Caco-2 (cell line): Measurements from ENCODE around the gene ABCA13. TPM values are rescaled to one million over a fixed set of nuclear protein-coding genes. Genes with fewer than 3 reads are reported as not detected.

Source experiments
- BruUV-seq: library from RNA; stranded (reverse); fragments of 400-500 nt; replicated peaks from 2 replicates; lab custom pipeline; 2021; lab: Mats Ljungman, UMichigan
- CTCF ChIA-PET: fragments of 300-600 bp; sonication (Branson Sonifier 250); formaldehyde crosslinking; loops from one replicate; lab custom pipeline; 2022; ENCODE audit warnings: antibody characterized with exemption; lab: Charles Lee
- POLR2A ChIA-PET: fragments of 300-600 bp; sonication (Branson Sonifier 250); formaldehyde crosslinking; loops from one replicate; lab custom pipeline; 2022; ENCODE audit warnings: antibody characterized with exemption; lab: Charles Lee
- DNase-seq, 2 experiments: peaks; one replicate each; pipeline versions ENCODE4 v3.0.0 to v3.0.0-alpha.2; 2020 to 2022
- H3K27me3 ChIP-seq: replicated peaks from 2 replicates; pipeline ENCODE4 v1.6.0; 2011; ENCODE audit warnings: low read length; ENCODE audit not compliant: control insufficient read depth, insufficient read depth
- H3K36me3 ChIP-seq: 2 replicates; pipeline ENCODE4 v1.5.1; 2011; ENCODE audit warnings: low read length; ENCODE audit not compliant: control insufficient read depth, insufficient read depth
- H3K4me1 ChIP-seq: fragments of 250-450 bp; sonication (Bioruptor Pico); 2 replicates; pipeline ENCODE4 v1.5.1; 2020; ENCODE audit warnings: mild to moderate bottlenecking
- H3K4me3 ChIP-seq: 2 replicates; pipeline ENCODE4 v1.5.1; 2011; ENCODE audit warnings: low read depth, mild to moderate bottlenecking, control low read depth, low read length
- H3K9me3 ChIP-seq: fragments of 250-450 bp; sonication (Bioruptor Pico); 2 replicates; pipeline ENCODE4 v1.5.1; 2020; ENCODE audit warnings: mild to moderate bottlenecking, moderate library complexity
- H3K27ac Mint-ChIP-seq: one replicate; pipeline ENCODE4 v1.8.0; 2022; ENCODE audit warnings: mixed read lengths; ENCODE audit not compliant: unreplicated experiment
- H3K27me3 Mint-ChIP-seq: one replicate; pipeline ENCODE4 v1.8.0; 2022; ENCODE audit warnings: mixed read lengths; ENCODE audit not compliant: insufficient read depth, unreplicated experiment
- H3K36me3 Mint-ChIP-seq: one replicate; pipeline ENCODE4 v1.8.0; 2022; ENCODE audit warnings: mild to moderate bottlenecking, mixed read lengths; ENCODE audit not compliant: insufficient read depth, unreplicated experiment
- H3K4me1 Mint-ChIP-seq: one replicate; pipeline ENCODE4 v1.8.0; 2022; ENCODE audit warnings: low read depth, mixed read lengths; ENCODE audit not compliant: unreplicated experiment
- H3K4me3 Mint-ChIP-seq: one replicate; pipeline ENCODE4 v1.8.0; 2022; ENCODE audit warnings: mild to moderate bottlenecking, moderate library complexity, mixed read lengths; ENCODE audit not compliant: unreplicated experiment
- H3K9me3 Mint-ChIP-seq: one replicate; pipeline ENCODE4 v1.8.0; 2022; ENCODE audit warnings: mixed read lengths; ENCODE audit not compliant: unreplicated experiment
- intact Hi-C: fragments of 100-400 bp; cut with micrococcal nuclease; formaldehyde crosslinking; loops from one replicate; pipeline ENCODE4 v1.10.0; 2022; ENCODE audit not compliant: unreplicated experiment
- total RNA-seq: library from RNA; stranded (reverse); gene quantifications from 2 replicates; pipeline ENCODE4 v1.2.3, GENCODE V29; 2022
- TF ChIP-seq, protein P1 (sequence below), 2 experiments: fragments of 200-600 bp in 1 of 2; IDR thresholded peaks; 1 replicate in 1 of 2; 2 replicates in 1 of 2; pipeline versions ENCODE4 v1.5.1 to v1.8.0; 2011 to 2022; ENCODE audit warnings: antibody characterized with exemption in 1 of 2, control low read depth in 1 of 2, inconsistent platforms in 1 of 2, low read depth in 1 of 2, low read length in 1 of 2, mild to moderate bottlenecking in 1 of 2, moderate library complexity in 1 of 2; ENCODE audit not compliant: insufficient read depth in 1 of 2, severe bottlenecking in 1 of 2, unreplicated experiment in 1 of 2

ABCA13 gene
- total RNA-seq, 1 experiment from 2014 or later = 0.07 TPM

DNA sequence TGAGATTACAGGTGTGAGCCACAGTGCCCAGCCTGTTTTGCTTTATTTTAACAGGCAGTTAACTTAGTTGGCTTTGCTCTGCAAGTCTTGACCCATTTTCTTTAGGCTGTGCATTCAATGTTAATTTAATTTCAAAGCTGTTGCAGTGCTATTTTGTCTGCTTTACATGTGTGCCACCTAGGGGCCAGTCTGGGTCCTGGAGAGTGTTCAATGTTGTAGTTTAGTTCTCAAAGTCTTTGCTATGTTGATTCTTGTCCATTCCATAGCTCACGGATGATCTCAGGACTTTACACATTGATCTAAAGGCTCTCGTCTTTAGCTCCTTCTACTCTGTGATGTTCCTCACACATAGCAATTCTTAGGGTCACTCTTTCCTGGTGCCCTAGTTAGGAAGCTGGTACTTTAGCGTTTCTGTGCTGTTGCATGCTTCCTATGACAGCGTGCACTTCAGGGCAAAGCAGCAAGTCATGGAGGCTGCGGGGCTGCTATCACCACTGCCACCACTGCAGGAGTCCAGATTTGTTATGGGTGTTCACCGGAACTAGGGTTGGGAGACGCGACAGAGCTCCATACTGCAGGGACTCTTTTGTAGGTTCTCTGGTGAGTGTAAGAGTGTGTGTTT is 16.4 kb upstream of the ABCA13 start:
- ChIA-PET CTCF (interaction anchor here (0.6 to 1.4 kb wide), 12 partner anchors 11 to 303 kb away, joined by 3 to 19 read pairs (median 3); partner anchors contain the start of genes C7orf57 and UPP1), POLR2A (no interaction called here)
- DNase-seq = peak; percentile 48 to 70
- Histone ChIP-seq H3K9me3 (no peaks in the 10 kb centered on the region), H3K27me3 (no peaks in the 10 kb centered on the region), H3K36me3 (no peaks in the 10 kb centered on the region), H3K4me3 (no peak overlapping the region), H3K4me1 (no peaks in the 10 kb centered on the region)
- TF ChIP-seq, protein P1, sequence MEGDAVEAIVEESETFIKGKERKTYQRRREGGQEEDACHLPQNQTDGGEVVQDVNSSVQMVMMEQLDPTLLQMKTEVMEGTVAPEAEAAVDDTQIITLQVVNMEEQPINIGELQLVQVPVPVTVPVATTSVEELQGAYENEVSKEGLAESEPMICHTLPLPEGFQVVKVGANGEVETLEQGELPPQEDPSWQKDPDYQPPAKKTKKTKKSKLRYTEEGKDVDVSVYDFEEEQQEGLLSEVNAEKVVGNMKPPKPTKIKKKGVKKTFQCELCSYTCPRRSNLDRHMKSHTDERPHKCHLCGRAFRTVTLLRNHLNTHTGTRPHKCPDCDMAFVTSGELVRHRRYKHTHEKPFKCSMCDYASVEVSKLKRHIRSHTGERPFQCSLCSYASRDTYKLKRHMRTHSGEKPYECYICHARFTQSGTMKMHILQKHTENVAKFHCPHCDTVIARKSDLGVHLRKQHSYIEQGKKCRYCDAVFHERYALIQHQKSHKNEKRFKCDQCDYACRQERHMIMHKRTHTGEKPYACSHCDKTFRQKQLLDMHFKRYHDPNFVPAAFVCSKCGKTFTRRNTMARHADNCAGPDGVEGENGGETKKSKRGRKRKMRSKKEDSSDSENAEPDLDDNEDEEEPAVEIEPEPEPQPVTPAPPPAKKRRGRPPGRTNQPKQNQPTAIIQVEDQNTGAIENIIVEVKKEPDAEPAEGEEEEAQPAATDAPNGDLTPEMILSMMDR (IDR thresholded peaks at IDR 0.05; ENCODE audit: insufficient read depth in 1 of 2, low read depth in 1 of 2, low read length in 1 of 2, severe bottlenecking in 1 of 2, unreplicated experiment in 1 of 2) = peak; percentile 68 to 81
- no peaks in the 10 kb centered on the region for H3K36me3 Mint-ChIP-seq
- intact Hi-C loops = loop anchor here (1.0 to 2.0 kb wide), 5 partner anchors 15 to 210 kb away; partner anchors contain the start of gene UPP1
- H3K27me3 Mint-ChIP-seq = peaks cover 17% of the 10 kb centered on the region
- peaks cover 6% of the 10 kb centered on the region for H3K4me1 Mint-ChIP-seq
- H3K4me3 Mint-ChIP-seq = no peak overlapping the region
- BruUV-seq = no TSS peak
- no peaks in the 10 kb centered on the region for H3K9me3 Mint-ChIP-seq
- H3K27ac Mint-ChIP-seq = no peak overlapping the region

DNA sequence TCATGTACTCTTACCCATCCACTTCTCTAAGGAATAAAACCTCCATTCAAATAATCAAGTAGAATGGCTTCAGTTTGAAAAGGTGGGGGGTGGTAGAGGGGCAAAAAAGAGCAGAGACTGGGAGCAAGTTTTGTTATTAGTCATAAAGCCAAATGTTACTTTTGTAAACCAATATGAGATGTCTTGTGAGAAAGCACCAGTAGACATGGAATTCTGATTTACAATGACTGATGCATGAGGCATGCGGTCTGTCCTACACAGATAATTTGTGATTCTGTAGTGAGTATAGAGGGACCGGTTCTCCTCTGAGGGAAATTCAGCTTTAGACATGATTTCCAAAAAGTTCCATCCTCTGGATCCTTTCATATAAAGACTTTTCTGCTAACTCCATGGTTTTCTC is 12.9 kb upstream of the ABCA13 start:
- no peak overlapping the region for H3K27ac Mint-ChIP-seq
- intact Hi-C loops = no loop called here
- Histone ChIP-seq H3K4me1 (no peaks in the 10 kb centered on the region), H3K9me3 (peaks cover 4% of the 10 kb centered on the region; the same call in 1 of the 2 replicates), H3K4me3 (no peak overlapping the region), H3K27me3 (no peaks in the 10 kb centered on the region), H3K36me3 (no peaks in the 10 kb centered on the region)
- peaks cover 26% of the 10 kb centered on the region for H3K27me3 Mint-ChIP-seq
- TF ChIP-seq, protein P1 (IDR thresholded peaks at IDR 0.05; ENCODE audit: insufficient read depth in 1 of 2, low read depth in 1 of 2, low read length in 1 of 2, severe bottlenecking in 1 of 2, unreplicated experiment in 1 of 2) = no peak
- peaks cover 13% of the 10 kb centered on the region for H3K9me3 Mint-ChIP-seq
- BruUV-seq = no TSS peak
- no peaks in the 10 kb centered on the region for H3K36me3 Mint-ChIP-seq
- H3K4me3 Mint-ChIP-seq = no peak overlapping the region
- peaks cover 6% of the 10 kb centered on the region for H3K4me1 Mint-ChIP-seq
- no peak for DNase-seq
- ChIA-PET POLR2A (no interaction called here), CTCF (no interaction called here)

DNA sequence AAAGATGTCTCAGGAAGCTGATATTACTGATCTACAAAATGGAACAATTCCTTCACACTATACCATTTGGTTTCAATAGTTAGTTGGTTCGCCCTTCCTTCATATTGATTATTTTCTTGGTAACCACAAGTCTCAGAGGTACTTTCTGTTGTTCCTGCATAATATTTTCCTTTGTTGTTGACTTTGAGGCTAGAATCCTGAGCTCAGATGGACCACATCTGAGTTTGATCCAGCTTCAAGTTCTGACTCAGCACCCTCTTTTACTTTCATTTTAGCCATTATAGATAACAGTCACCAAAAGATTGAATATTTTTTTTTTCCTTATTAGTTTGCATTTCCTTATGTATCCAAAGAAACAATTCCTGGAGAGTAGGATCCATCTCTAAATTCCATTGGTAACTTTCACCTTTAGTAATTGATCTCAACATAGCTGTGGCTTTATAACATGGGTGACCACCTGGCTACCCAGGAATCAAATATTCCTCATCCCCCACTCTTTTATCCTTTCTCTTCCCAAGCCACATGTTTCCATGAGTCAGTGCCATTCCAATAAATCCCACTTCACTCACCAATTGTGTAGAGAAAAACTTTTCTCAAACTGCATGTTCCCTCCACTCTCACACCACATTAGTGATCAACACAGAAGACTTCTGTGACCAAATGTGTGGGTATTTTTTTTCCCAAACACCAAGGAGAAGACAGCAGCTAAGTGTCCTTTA is 9.7 kb upstream of the ABCA13 start:
- POLR2A ChIA-PET = no interaction called here
- TF ChIP-seq, protein P1 (IDR thresholded peaks at IDR 0.05; ENCODE audit: insufficient read depth in 1 of 2, low read depth in 1 of 2, low read length in 1 of 2, severe bottlenecking in 1 of 2, unreplicated experiment in 1 of 2) = no peak
- intact Hi-C loops = no loop called here

More for the DNA sequence above, 9.7 kb upstream of the ABCA13 start:
- DNase-seq = no peak
- Mint-ChIP-seq H3K4me1 (no peaks in the 10 kb centered on the region), H3K4me3 (no peak overlapping the region), H3K9me3 (peaks cover 18% of the 10 kb centered on the region), H3K27ac (no peak overlapping the region), H3K27me3 (peaks cover 21% of the 10 kb centered on the region), H3K36me3 (no peaks in the 10 kb centered on the region)
- BruUV-seq = no TSS peak
- H3K9me3 ChIP-seq = peaks cover 11% of the 10 kb centered on the region; the same call in 1 of the 2 replicates
- H3K4me3 ChIP-seq = no peak overlapping the region
- H3K27me3 ChIP-seq = no peaks in the 10 kb centered on the region
- CTCF ChIA-PET = no interaction called here
- H3K36me3 ChIP-seq = no peaks in the 10 kb centered on the region
- no peaks in the 10 kb centered on the region for H3K4me1 ChIP-seq
